HepG2 (cell line): ENCODE results near the gene ZNF132. TPM values are rescaled to one million over a fixed set of nuclear protein-coding genes. Genes with fewer than 3 reads are reported as not detected.

Source experiments
- ATAC-seq: fragments of 200-7000 bp; cut with Tn5 transposase; 3 replicates; pipeline ENCODE4 v1.9.1; 2020; ENCODE audit warnings: mild to moderate bottlenecking, moderate library complexity
- BruUV-seq: library from RNA; stranded (reverse); fragments of 400-500 nt; replicated peaks from 2 replicates; lab custom pipeline; 2021; lab: Mats Ljungman, UMichigan
- CTCF ChIA-PET: fragments of 300-600 bp; formaldehyde crosslinking; extraction: SDS; loops from one replicate; lab custom pipeline; 2021; ENCODE audit warnings: low total read pairs, inconsistent platforms, low intra/inter-chr PET ratio; lab: Yijun Ruan, JAX
- POLR2A ChIA-PET: fragments of 350-600 bp; sonication (Branson Sonifier 250); formaldehyde crosslinking; loops from one replicate; lab custom pipeline; 2020; ENCODE audit warnings: antibody characterized with exemption, inconsistent platforms; lab: Yijun Ruan, JAX
- DNase-seq: peaks from one replicate; pipeline ENCODE4 v3.0.0-alpha.2; 2015; ENCODE audit warnings: low spot score
- FAIRE-seq: peaks from 3 replicates; lab custom pipeline; 2011; peaks lifted over from hg19 to GRCh38; lab: Jason Lieb, UNC
- H2AFZ ChIP-seq: one replicate; pipeline ENCODE4 v1.6.1; 2011; ENCODE audit warnings: low read length, inconsistent platforms
- H3K27ac ChIP-seq: fragments of 300-600 bp; 3 replicates; pipeline ENCODE4 v1.8.0; 2011; ENCODE audit warnings: mixed run types, mild to moderate bottlenecking, mixed read lengths, low read length, inconsistent platforms; ENCODE audit not compliant: insufficient read depth; ENCODE audit errors: extremely low read length
- H3K27me3 ChIP-seq, 2 experiments: fragments of 200-600 bp in 1 of 2; 2 replicates in 1 of 2; 3 replicates in 1 of 2; pipeline versions ENCODE4 v1.6.0 to v1.8.0; 2011; ENCODE audit warnings: low read length in 2 of 2, mild to moderate bottlenecking in 2 of 2, moderate library complexity in 2 of 2, inconsistent platforms in 1 of 2; ENCODE audit not compliant: insufficient read depth in 2 of 2, control insufficient read depth in 1 of 2
- H3K36me3 ChIP-seq, 2 experiments: fragments of 200-600 bp in 1 of 2; replicated peaks in 1 of 2; 2 replicates in 1 of 2; 3 replicates in 1 of 2; pipeline versions ENCODE4 v1.5.1 to v1.8.0; 2011; ENCODE audit warnings: low read length in 2 of 2, inconsistent platforms in 1 of 2; ENCODE audit not compliant: insufficient read depth in 2 of 2, control insufficient read depth in 1 of 2
- H3K4me1 ChIP-seq: 2 replicates; pipeline ENCODE4 v1.5.1; 2012; ENCODE audit warnings: low read length, inconsistent platforms; ENCODE audit not compliant: insufficient read depth
- H3K4me2 ChIP-seq: 2 replicates; pipeline ENCODE4 v1.6.0; 2011; ENCODE audit warnings: low read depth, low read length, inconsistent platforms
- H3K4me3 ChIP-seq, 3 experiments: fragments of 200-600 bp in 1 of 3; sonication (generic), shearing (Covaris generic) in 1 of 3; replicated peaks in 1 of 3; 2 replicates each; pipeline ENCODE4 v1.5.1; 2011 to 2016; ENCODE audit warnings: low read length in 3 of 3, inconsistent platforms in 2 of 3, low read depth in 2 of 3, mild to moderate bottlenecking in 2 of 3, control low read depth in 1 of 3, mixed read lengths in 1 of 3; ENCODE audit not compliant: insufficient read depth in 1 of 3
- H3K79me2 ChIP-seq: one replicate; pipeline ENCODE4 v1.6.1; 2011; ENCODE audit warnings: low read length, inconsistent platforms; ENCODE audit not compliant: insufficient read depth
- H3K9ac ChIP-seq: 2 replicates; pipeline ENCODE4 v1.6.0; 2011; ENCODE audit warnings: mild to moderate bottlenecking, low read depth, low read length, inconsistent platforms; ENCODE audit not compliant: insufficient read depth
- H3K9me3 ChIP-seq: 2 replicates; pipeline ENCODE4 v1.5.1; 2012; ENCODE audit warnings: mild to moderate bottlenecking, low read length
- H4K20me1 ChIP-seq: 2 replicates; pipeline ENCODE4 v1.6.0; 2011; ENCODE audit warnings: inconsistent platforms, mild to moderate bottlenecking, low read length, moderate library complexity; ENCODE audit not compliant: insufficient read depth
- MTA3 ChIP-seq: sonication (generic); formaldehyde crosslinking; IDR thresholded peaks from 2 replicates; pipeline ENCODE4 v1.4.0; 2020; ENCODE audit warnings: missing genetic modification reagents
- SALL2 ChIP-seq: sonication (generic); formaldehyde crosslinking; IDR thresholded peaks from 2 replicates; pipeline ENCODE4 v1.8.1; 2023; ENCODE audit warnings: mild to moderate bottlenecking, missing genetic modification reagents, inconsistent platforms
- SMARCE1 ChIP-seq: fragments of 450-650 bp; IDR thresholded peaks from 2 replicates; pipeline ENCODE4 v1.6.1; 2017; ENCODE audit warnings: borderline replicate concordance
- SUZ12 ChIP-seq: fragments of 150-350 bp; IDR thresholded peaks from 2 replicates; pipeline ENCODE4 v1.6.1; 2014; ENCODE audit warnings: low read depth, low read length
- TGIF2 ChIP-seq: IDR thresholded peaks from 2 replicates; pipeline ENCODE4 v1.6.1; 2016; ENCODE audit warnings: control low read depth, missing compliant biosample characterization
- ZFP41 ChIP-seq: sonication (generic); formaldehyde crosslinking; IDR thresholded peaks from 2 replicates; pipeline ENCODE4 v1.4.0; 2020; ENCODE audit warnings: mild to moderate bottlenecking, missing genetic modification reagents, borderline replicate concordance
- ZNF318 ChIP-seq: sonication (generic); formaldehyde crosslinking; IDR thresholded peaks from 2 replicates; pipeline ENCODE4 v1.4.0; 2020; ENCODE audit warnings: mild to moderate bottlenecking, missing genetic modification reagents
- ZNF354B ChIP-seq: sonication (generic); formaldehyde crosslinking; IDR thresholded peaks from 2 replicates; pipeline ENCODE4 v1.8.0; 2022; ENCODE audit warnings: mild to moderate bottlenecking, missing genetic modification reagents
- ZNF496 ChIP-seq: sonication (generic); formaldehyde crosslinking; IDR thresholded peaks from 2 replicates; pipeline ENCODE4 v1.8.1; 2023; ENCODE audit warnings: mild to moderate bottlenecking, moderate library complexity, missing genetic modification reagents; ENCODE audit not compliant: insufficient replicate concordance
- ZNF784 ChIP-seq: sonication (generic); formaldehyde crosslinking; IDR thresholded peaks from 2 replicates; pipeline ENCODE4 v1.5.1; 2020; ENCODE audit warnings: missing genetic modification reagents, mild to moderate bottlenecking, borderline replicate concordance
- WGBS: methylation state at CpG from one replicate; pipeline ENCODE4 v1.1.6; 2017; ENCODE audit warnings: low lambda C conversion rate; 5-methylcytosine and 5-hydroxymethylcytosine counted together
- in situ Hi-C: cut with HindIII; loops from 2 replicates; pipeline ENCODE4 v1.10.0; 2017; ENCODE audit warnings: low pct_unique_long_range_greater_than_20kb; ENCODE audit not compliant: extremely low pct_ligation_motif_present
- intact Hi-C: fragments of 100-400 bp; cut with micrococcal nuclease; formaldehyde crosslinking; loops from one replicate; pipeline ENCODE4 v1.10.0; 2022; ENCODE audit not compliant: unreplicated experiment
- polyA plus RNA-seq, 8 experiments: library from polyadenylated mRNA; depleted of rRNA in 3 of 8; stranded (reverse) in 7 of 8; unstranded in 1 of 8; fragments of >200 nt; fragmentation: Illumina TruSeq in 4 of 8; extraction: Trizol in 4 of 8; gene quantifications; 2 replicates each; pipeline versions ENCODE4 v1.2.1 to v1.2.3, GENCODE V29; 2011 to 2016; ENCODE audit warnings: low read depth in 4 of 8, missing spikeins in 1 of 8, mixed read lengths in 1 of 8; ENCODE audit not compliant: insufficient read depth in 1 of 8
- total RNA-seq, 5 experiments: library from RNA; depleted of rRNA; stranded (reverse); fragments of >200 nt; fragmentation: Illumina TruSeq; extraction: Trizol; gene quantifications; 2 replicates each; pipeline ENCODE4 v1.2.3, GENCODE V29; 2016; ENCODE audit warnings: low read depth in 1 of 5
- TF ChIP-seq, protein P1 (sequence below): sonication (generic); formaldehyde crosslinking; IDR thresholded peaks from 2 replicates; pipeline ENCODE4 v1.5.1; 2020; ENCODE audit warnings: mild to moderate bottlenecking, moderate library complexity, missing genetic modification reagents
- TF ChIP-seq, protein P2 (sequence below): sonication (generic); formaldehyde crosslinking; conservative IDR thresholded peaks from 2 replicates; pipeline ENCODE4 v1.4.0; 2020; ENCODE audit warnings: missing genetic modification reagents

Gene ZNF132
- total and polyA plus RNA-seq, 2 of the 13 experiments (the other 11 are each of a cell fraction or from before 2014, with no cell fraction given) = not detected

DNA sequence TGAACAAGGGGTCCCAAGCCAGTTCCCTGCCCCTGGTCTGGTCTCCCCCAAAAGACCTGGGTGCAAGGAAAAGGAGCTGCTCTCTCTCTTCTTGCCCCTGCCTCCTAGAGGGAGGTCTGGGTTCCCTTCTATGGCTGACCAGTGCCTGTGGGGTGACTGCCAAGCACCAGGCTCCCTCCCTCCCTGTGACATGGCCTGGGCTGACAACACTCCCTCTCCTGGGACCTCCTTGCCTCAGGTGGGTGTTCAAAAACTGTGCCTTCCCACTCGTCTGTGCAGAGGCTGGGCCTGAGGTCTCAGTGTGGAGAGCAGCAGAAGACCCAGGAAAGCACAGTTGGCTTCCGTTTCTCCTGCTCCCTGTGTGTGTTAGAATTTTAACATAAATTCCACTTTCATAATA lies 40.9 kb upstream of the ZNF132 start:
- Histone ChIP-seq H3K79me2 (no peaks in the 10 kb centered on the region), H2AFZ (no peak overlapping the region), H3K9ac (no peak overlapping the region), H3K36me3 (peaks cover 1 to 18% of the 10 kb centered on the region in 2 experiments; a peak in 2 of 5 replicates), H4K20me1 (no peaks in the 10 kb centered on the region), H3K4me1 (peaks cover 10% of the 10 kb centered on the region), H3K4me3 (no peak overlapping the region), H3K9me3 (no peaks in the 10 kb centered on the region), H3K4me2 (no peak overlapping the region), H3K27ac (no peak overlapping the region), H3K27me3 (no peaks in the 10 kb centered on the region)
- DNase-seq (no peak), ATAC-seq (no peak), FAIRE-seq (no peak)
- in situ Hi-C loops = no loop called here
- 100% methylated on average over 1 of the region's 2 CpGs for WGBS
- no TSS peak for BruUV-seq
- intact Hi-C loops = no loop called here
- ChIA-PET POLR2A (no interaction called here), CTCF (no interaction called here)
- no peak for TF ChIP-seq ZNF318
- TF ChIP-seq MTA3 = no peak
- TF ChIP-seq, protein P1, sequence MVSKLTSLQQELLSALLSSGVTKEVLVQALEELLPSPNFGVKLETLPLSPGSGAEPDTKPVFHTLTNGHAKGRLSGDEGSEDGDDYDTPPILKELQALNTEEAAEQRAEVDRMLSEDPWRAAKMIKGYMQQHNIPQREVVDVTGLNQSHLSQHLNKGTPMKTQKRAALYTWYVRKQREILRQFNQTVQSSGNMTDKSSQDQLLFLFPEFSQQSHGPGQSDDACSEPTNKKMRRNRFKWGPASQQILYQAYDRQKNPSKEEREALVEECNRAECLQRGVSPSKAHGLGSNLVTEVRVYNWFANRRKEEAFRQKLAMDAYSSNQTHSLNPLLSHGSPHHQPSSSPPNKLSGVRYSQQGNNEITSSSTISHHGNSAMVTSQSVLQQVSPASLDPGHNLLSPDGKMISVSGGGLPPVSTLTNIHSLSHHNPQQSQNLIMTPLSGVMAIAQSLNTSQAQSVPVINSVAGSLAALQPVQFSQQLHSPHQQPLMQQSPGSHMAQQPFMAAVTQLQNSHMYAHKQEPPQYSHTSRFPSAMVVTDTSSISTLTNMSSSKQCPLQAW (CRISPR knock-in tag) = no peak
- TF ChIP-seq SUZ12 = no peak
- no peak for TF ChIP-seq ZNF354B (CRISPR knock-in tag)
- TF ChIP-seq ZNF496 = no peak
- TF ChIP-seq SMARCE1 = no peak
- TF ChIP-seq, protein P2, sequence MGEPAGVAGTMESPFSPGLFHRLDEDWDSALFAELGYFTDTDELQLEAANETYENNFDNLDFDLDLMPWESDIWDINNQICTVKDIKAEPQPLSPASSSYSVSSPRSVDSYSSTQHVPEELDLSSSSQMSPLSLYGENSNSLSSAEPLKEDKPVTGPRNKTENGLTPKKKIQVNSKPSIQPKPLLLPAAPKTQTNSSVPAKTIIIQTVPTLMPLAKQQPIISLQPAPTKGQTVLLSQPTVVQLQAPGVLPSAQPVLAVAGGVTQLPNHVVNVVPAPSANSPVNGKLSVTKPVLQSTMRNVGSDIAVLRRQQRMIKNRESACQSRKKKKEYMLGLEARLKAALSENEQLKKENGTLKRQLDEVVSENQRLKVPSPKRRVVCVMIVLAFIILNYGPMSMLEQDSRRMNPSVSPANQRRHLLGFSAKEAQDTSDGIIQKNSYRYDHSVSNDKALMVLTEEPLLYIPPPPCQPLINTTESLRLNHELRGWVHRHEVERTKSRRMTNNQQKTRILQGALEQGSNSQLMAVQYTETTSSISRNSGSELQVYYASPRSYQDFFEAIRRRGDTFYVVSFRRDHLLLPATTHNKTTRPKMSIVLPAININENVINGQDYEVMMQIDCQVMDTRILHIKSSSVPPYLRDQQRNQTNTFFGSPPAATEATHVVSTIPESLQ (CRISPR knock-in tag) = no peak
- TF ChIP-seq SALL2 (CRISPR knock-in tag) = no peak
- TF ChIP-seq ZNF784 (CRISPR knock-in tag) = no peak
- no peak for TF ChIP-seq TGIF2 (CRISPR knock-in tag)
- TF ChIP-seq ZFP41 (CRISPR knock-in tag) = no peak
